Fibroblast of lung (primary cell): ENCODE data around the gene MNAT1. TPM values are rescaled to one million over a fixed set of nuclear protein-coding genes. Genes with fewer than 3 reads are reported as not detected.
A peak's percentile ranks its signal among the peaks of the same experiment; 100 is the strongest.

Source experiments
- DNase-seq, 2 donors: peaks; one replicate each; pipeline versions ENCODE4 v3.0.0 to v3.0.0-alpha.2; 2010; ENCODE audit warnings: low read depth in 2 of 2
- H2AFZ ChIP-seq: 2 replicates; pipeline ENCODE4 v1.5.1; 2012; ENCODE audit warnings: low read length, control low read depth, inconsistent platforms
- H3K27ac ChIP-seq: 2 replicates; pipeline ENCODE4 v1.5.1; 2011; ENCODE audit warnings: low read length, control low read depth; ENCODE audit not compliant: insufficient read depth
- H3K27me3 ChIP-seq: 2 replicates; pipeline ENCODE4 v1.5.1; 2011; ENCODE audit warnings: mild to moderate bottlenecking, low read length; ENCODE audit not compliant: control insufficient read depth, insufficient read depth
- H3K36me3 ChIP-seq: 2 replicates; pipeline ENCODE4 v1.5.1; 2011; ENCODE audit warnings: low read length; ENCODE audit not compliant: control insufficient read depth, insufficient read depth
- H3K4me1 ChIP-seq: 2 replicates; pipeline ENCODE4 v1.5.1; 2011; ENCODE audit warnings: low read length; ENCODE audit not compliant: control insufficient read depth, insufficient read depth; ENCODE audit errors: extremely low read depth
- H3K4me2 ChIP-seq: 2 replicates; pipeline ENCODE4 v1.5.1; 2011; ENCODE audit warnings: low read length, control low read depth; ENCODE audit not compliant: insufficient read depth; ENCODE audit errors: extremely low read depth
- H3K4me3 ChIP-seq, 4 experiments: fragments of 200-600 bp in 1 of 4; sonication (generic) in 1 of 4; replicated peaks in 1 of 4; 2 replicates each; pipeline ENCODE4 v1.5.1; 2011 to 2016; ENCODE audit warnings: low read length in 4 of 4, low read depth in 3 of 4, mild to moderate bottlenecking in 3 of 4, control low read depth in 2 of 4, inconsistent platforms in 1 of 4, mixed read lengths in 1 of 4; ENCODE audit not compliant: insufficient read depth in 1 of 4; ENCODE audit errors: control extremely low read depth in 1 of 4
- H3K79me2 ChIP-seq: 2 replicates; pipeline ENCODE4 v1.5.1; 2012; ENCODE audit warnings: mild to moderate bottlenecking, low read length, inconsistent platforms; ENCODE audit not compliant: control insufficient read depth, insufficient read depth
- H3K9ac ChIP-seq: 2 replicates; pipeline ENCODE4 v1.5.1; 2011; ENCODE audit warnings: mild to moderate bottlenecking, low read length, control low read depth; ENCODE audit not compliant: insufficient read depth
- H3K9me3 ChIP-seq: 2 replicates; pipeline ENCODE4 v1.5.1; 2012; ENCODE audit warnings: low read depth, low read length; ENCODE audit not compliant: control insufficient read depth, insufficient read depth
- H4K20me1 ChIP-seq: 2 replicates; pipeline ENCODE4 v1.5.1; 2011; ENCODE audit warnings: low read length; ENCODE audit not compliant: control insufficient read depth, insufficient read depth; ENCODE audit errors: extremely low read depth
- EZH2 ChIP-seq: IDR thresholded peaks from 2 replicates; pipeline ENCODE4 v1.5.1; 2012; ENCODE audit warnings: low read length, control low read depth, mild to moderate bottlenecking; ENCODE audit errors: missing control alignments
- polyA plus RNA-seq, 2 donors: library from polyadenylated mRNA; depleted of rRNA in 1 of 2; stranded (reverse) in 1 of 2; unstranded in 1 of 2; fragments of >200 nt; gene quantifications; 2 replicates each; pipeline ENCODE4 v1.2.1, GENCODE V29; 2011 to 2012; ENCODE audit warnings: missing spikeins in 1 of 2
- total RNA-seq: library from RNA; depleted of rRNA; stranded (reverse); fragments of >200 nt; gene quantifications from 2 replicates; pipeline ENCODE4 v1.2.1, GENCODE V29; 2014
- TF ChIP-seq, protein P1 (sequence below), 2 donors: IDR thresholded peaks in 1 of 2; conservative IDR thresholded peaks in 1 of 2; 1 replicate in 1 of 2; 2 replicates in 1 of 2; pipeline ENCODE4 v1.5.1; 2011 to 2012; ENCODE audit warnings: low read length in 2 of 2, control low read depth in 1 of 2, inconsistent platforms in 1 of 2, low read depth in 1 of 2, mild to moderate bottlenecking in 1 of 2

MNAT1 gene
- total and polyA plus RNA-seq, 2 donors (not counting 1 experiment from before 2014, with no cell fraction given): 48.2 to 58.5 TPM

DNA sequence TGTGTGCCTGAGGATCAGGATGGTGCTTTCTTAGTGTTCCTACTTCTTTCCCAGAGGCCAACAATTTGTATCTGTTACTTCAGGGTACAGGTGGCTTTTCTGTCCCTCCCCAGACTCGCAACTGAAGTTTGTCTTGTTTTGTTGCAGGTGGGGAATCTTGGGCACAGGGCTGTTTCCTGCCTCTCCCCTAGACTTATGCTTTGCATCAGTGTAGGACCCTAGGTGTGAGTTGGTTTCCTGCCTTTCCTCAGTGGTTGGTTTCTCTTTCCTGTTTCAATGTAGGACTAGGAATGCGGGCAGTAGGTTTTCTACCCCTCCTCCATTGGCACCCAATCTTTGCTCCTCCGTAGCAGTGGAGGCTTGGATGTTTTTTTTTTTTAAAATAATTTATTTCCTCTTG lies 159.3 kb downstream of the MNAT1 start:
- H3K9ac ChIP-seq: no peak overlapping the region
- DNase-seq: no peak
- H4K20me1 ChIP-seq: no peaks in the 10 kb centered on the region
- H3K27ac ChIP-seq: no peak overlapping the region
- no peaks in the 10 kb centered on the region for H3K9me3 ChIP-seq
- no peak for TF ChIP-seq EZH2
- TF ChIP-seq, protein P1, sequence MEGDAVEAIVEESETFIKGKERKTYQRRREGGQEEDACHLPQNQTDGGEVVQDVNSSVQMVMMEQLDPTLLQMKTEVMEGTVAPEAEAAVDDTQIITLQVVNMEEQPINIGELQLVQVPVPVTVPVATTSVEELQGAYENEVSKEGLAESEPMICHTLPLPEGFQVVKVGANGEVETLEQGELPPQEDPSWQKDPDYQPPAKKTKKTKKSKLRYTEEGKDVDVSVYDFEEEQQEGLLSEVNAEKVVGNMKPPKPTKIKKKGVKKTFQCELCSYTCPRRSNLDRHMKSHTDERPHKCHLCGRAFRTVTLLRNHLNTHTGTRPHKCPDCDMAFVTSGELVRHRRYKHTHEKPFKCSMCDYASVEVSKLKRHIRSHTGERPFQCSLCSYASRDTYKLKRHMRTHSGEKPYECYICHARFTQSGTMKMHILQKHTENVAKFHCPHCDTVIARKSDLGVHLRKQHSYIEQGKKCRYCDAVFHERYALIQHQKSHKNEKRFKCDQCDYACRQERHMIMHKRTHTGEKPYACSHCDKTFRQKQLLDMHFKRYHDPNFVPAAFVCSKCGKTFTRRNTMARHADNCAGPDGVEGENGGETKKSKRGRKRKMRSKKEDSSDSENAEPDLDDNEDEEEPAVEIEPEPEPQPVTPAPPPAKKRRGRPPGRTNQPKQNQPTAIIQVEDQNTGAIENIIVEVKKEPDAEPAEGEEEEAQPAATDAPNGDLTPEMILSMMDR (conservative IDR thresholded peaks at IDR 0.05 in 1 of 2, IDR thresholded peaks at IDR 0.05 in 1 of 2; ENCODE audit: low read depth in 1 of 2, low read length in 2 of 2): no peak
- H3K4me2 ChIP-seq: no peak overlapping the region
- no peaks in the 10 kb centered on the region for H3K4me1 ChIP-seq
- no peaks in the 10 kb centered on the region for H3K79me2 ChIP-seq
- no peaks in the 10 kb centered on the region for H3K36me3 ChIP-seq
- no peak overlapping the region for H3K4me3 ChIP-seq
- H3K27me3 ChIP-seq: no peaks in the 10 kb centered on the region
- H2AFZ ChIP-seq: no peak overlapping the region

DNA sequence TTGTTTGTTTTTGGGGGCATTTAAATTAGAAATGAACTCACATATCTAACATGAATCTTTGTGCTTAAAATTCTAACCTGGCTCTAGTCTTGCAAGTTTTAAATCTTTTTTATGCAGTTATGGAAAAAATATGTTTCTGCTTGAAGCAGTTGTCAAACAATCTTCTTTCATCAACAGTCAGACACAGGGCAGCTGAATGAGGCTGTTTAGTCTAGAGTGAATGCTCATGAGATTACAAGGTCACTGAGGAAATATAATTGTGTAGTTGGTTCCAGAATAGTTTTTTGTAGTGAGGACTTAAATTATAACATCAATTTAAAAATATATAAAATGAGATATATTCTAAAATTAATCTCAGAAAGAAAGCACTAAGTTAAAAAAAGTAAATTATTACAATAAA lies 169.8 kb downstream of the MNAT1 start:
- Histone ChIP-seq H3K9me3 (no peaks in the 10 kb centered on the region), H3K4me2 (no peak overlapping the region), H3K4me1 (no peaks in the 10 kb centered on the region), H3K79me2 (no peaks in the 10 kb centered on the region), H2AFZ (no peak overlapping the region), H3K4me3 (no peak overlapping the region), H3K27ac (no peak overlapping the region), H3K9ac (no peak overlapping the region), H3K36me3 (no peaks in the 10 kb centered on the region), H4K20me1 (no peaks in the 10 kb centered on the region), H3K27me3 (no peaks in the 10 kb centered on the region)
- peak in 1 of 2 donors; percentile 9 for DNase-seq
- no peak for TF ChIP-seq EZH2
- TF ChIP-seq, protein P1 (conservative IDR thresholded peaks at IDR 0.05 in 1 of 2, IDR thresholded peaks at IDR 0.05 in 1 of 2; ENCODE audit: low read depth in 1 of 2, low read length in 2 of 2): no peak

DNA sequence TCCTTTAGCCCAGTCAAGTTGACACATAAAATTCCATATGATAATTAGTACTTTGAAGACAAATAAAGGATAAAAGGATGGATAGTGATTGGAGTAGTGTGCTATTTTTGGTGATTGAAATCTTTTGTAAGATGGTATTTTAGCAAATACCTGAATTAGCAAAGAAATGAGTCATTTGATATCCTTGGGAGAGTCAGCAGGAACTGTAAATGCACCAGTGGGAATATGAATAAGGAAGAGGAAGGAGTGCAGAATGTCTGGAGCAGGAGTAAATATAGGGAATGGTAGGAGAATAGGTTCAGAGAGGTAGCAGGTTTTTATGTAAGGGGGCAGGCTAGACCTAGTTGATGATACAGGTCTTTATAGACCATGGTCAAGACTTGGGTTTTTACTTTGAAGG lies 171.4 kb downstream of the MNAT1 start:
- H3K27me3 ChIP-seq: no peaks in the 10 kb centered on the region
- H3K9me3 ChIP-seq: no peaks in the 10 kb centered on the region
- H3K36me3 ChIP-seq: no peaks in the 10 kb centered on the region
- DNase-seq: peak in 1 of 2 donors; percentile 39
- H3K9ac ChIP-seq: no peak overlapping the region
- no peaks in the 10 kb centered on the region for H3K4me1 ChIP-seq
- TF ChIP-seq, protein P1 (conservative IDR thresholded peaks at IDR 0.05 in 1 of 2, IDR thresholded peaks at IDR 0.05 in 1 of 2; ENCODE audit: low read depth in 1 of 2, low read length in 2 of 2): no peak
- no peak for TF ChIP-seq EZH2
- H3K4me2 ChIP-seq: no peak overlapping the region
- no peaks in the 10 kb centered on the region for H3K79me2 ChIP-seq
- no peak overlapping the region for H2AFZ ChIP-seq
- no peak overlapping the region for H3K4me3 ChIP-seq
- no peak overlapping the region for H3K27ac ChIP-seq
- no peaks in the 10 kb centered on the region for H4K20me1 ChIP-seq
